ENCODE data around the gene VSIG10L. TPM values are rescaled to one million over a fixed set of nuclear protein-coding genes. Genes with fewer than 3 reads are reported as not detected.

The VSIG10L gene
- total RNA-seq, 1 experiment from 2014 or later, result 4.6 TPM

DNA sequence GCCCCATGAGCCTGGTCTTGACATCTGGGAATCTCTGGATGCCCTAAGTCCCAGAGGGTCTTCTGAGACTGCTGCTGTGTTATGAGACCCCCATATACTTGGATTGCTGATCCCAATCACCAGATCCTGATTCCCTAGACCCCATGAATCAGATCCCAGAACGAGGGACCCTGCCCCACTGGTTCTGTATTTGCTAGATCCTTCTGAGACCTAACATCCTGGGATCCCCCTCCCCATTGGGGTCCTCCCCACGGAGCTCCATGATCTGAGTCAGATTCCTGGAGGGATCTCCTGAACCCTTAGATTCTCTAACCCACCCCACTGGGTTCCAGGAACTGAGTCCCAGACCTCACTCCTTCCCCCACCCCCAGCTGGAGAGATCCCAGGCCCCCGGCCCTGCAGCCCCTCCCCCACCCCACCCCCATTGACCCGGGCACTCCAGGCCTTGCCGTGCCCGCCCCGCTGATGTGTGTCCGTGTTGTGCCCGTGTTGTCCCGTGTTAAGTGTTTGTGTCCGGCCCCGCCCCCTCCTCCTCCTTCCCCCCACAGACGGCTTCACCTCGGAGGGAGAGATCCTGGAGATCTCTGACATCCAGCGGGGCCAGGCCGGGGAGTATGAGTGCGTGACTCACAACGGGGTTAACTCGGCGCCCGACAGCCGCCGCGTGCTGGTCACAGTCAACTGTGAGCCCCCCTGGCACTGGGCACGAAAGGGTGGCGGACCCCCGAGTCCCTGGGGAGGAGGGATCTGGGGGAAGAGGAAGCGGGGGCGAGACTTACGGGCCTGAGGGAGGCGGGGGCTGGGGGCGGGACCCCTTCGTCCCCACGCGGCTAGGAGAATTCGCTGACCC lies 15.5 kb downstream of the VSIG10L start:
- CTCF ChIA-PET, result no interaction called here
- POLR2A ChIA-PET, result no interaction called here
- H3K4me2 ChIP-seq (ENCODE audit: low read length), result no peak overlapping the region

More for the DNA sequence above, 15.5 kb downstream of the VSIG10L start:
- no peak overlapping the region for H3K9ac ChIP-seq (ENCODE audit: low read length)
- peaks cover 2 to 10% of the 10 kb centered on the region in 2 experiments; a peak in 2 of 4 replicates for H3K4me1 ChIP-seq (ENCODE audit: control insufficient read depth in 1 of 2, insufficient read depth in 2 of 2, low read length in 2 of 2)
- intact Hi-C loops (cut with micrococcal nuclease), result no loop called here
- TF ChIP-seq CBX3 (IDR thresholded peaks at IDR 0.05; ENCODE audit: low read depth) (no peak), JUND (IDR thresholded peaks at IDR 0.05) (no peak), EZH2phosphoT487 (IDR thresholded peaks at IDR 0.05; ENCODE audit: borderline replicate concordance) (no peak)
- TF ChIP-seq, protein P1, sequence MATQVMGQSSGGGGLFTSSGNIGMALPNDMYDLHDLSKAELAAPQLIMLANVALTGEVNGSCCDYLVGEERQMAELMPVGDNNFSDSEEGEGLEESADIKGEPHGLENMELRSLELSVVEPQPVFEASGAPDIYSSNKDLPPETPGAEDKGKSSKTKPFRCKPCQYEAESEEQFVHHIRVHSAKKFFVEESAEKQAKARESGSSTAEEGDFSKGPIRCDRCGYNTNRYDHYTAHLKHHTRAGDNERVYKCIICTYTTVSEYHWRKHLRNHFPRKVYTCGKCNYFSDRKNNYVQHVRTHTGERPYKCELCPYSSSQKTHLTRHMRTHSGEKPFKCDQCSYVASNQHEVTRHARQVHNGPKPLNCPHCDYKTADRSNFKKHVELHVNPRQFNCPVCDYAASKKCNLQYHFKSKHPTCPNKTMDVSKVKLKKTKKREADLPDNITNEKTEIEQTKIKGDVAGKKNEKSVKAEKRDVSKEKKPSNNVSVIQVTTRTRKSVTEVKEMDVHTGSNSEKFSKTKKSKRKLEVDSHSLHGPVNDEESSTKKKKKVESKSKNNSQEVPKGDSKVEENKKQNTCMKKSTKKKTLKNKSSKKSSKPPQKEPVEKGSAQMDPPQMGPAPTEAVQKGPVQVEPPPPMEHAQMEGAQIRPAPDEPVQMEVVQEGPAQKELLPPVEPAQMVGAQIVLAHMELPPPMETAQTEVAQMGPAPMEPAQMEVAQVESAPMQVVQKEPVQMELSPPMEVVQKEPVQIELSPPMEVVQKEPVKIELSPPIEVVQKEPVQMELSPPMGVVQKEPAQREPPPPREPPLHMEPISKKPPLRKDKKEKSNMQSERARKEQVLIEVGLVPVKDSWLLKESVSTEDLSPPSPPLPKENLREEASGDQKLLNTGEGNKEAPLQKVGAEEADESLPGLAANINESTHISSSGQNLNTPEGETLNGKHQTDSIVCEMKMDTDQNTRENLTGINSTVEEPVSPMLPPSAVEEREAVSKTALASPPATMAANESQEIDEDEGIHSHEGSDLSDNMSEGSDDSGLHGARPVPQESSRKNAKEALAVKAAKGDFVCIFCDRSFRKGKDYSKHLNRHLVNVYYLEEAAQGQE (IDR thresholded peaks at IDR 0.05; ENCODE audit: low read depth), result no peak
- no TSS peak for BruUV-seq (replicated peaks)
- H3K27me3 ChIP-seq (ENCODE audit: insufficient read depth, low read length), result peaks cover 8% of the 10 kb centered on the region; the same call in 1 of the 2 replicates
- no peaks in the 10 kb centered on the region for H3K9me3 ChIP-seq (ENCODE audit: control insufficient read depth in 1 of 2, insufficient read depth in 1 of 2, low read depth in 1 of 2, low read length in 2 of 2)
- H3K27ac ChIP-seq (ENCODE audit: low read depth, low read length), result no peak overlapping the region
- RAD21 ChIA-PET (ENCODE audit: low non-redundant PET in 1 of 2, low total read pairs in 2 of 2, uncharacterized antibody in 2 of 2, unreplicated experiment in 2 of 2), result no interaction called here
- ATAC-seq (no peak), DNase-seq (ENCODE audit: low read depth, low spot score) (no peak)
- H3K36me3 ChIP-seq (ENCODE audit: control insufficient read depth in 1 of 2, insufficient read depth in 2 of 2, low read length in 2 of 2), result no peaks in the 10 kb centered on the region
- no peak overlapping the region for H3K4me3 ChIP-seq (replicated peaks in 1 of 2; ENCODE audit: low read depth in 1 of 2, low read length in 2 of 2)
- H4K20me1 ChIP-seq (ENCODE audit: insufficient read depth), result no peaks in the 10 kb centered on the region
- H3K79me2 ChIP-seq (ENCODE audit: insufficient read depth, low read length), result no peaks in the 10 kb centered on the region
- H2AFZ ChIP-seq (ENCODE audit: low read depth, low read length, poor library complexity, severe bottlenecking), result no peak overlapping the region
- no peaks in the 10 kb centered on the region for H3K9me2 ChIP-seq (ENCODE audit: insufficient read depth)

All from HCT116 (cell line).